GM12892 (cell line): ENCODE results near the gene PGF.

ENCODE experiments used
- POLR2A ChIP-seq: IDR thresholded peaks from 2 replicates; pipeline ENCODE4 v1.6.1; 2011; ENCODE audit warnings: low read depth, low read length, control low read depth
- TAF1 ChIP-seq: IDR thresholded peaks from 2 replicates; pipeline ENCODE4 v1.6.1; 2011; ENCODE audit warnings: low read depth, mild to moderate bottlenecking, control low read depth, low read length, borderline replicate concordance

- TF ChIP-seq TAF1 (no peak), POLR2A (no peak)
These were observed at the start of gene PGF for GRCh38 chr14:74955229-74956026.
